Measurements from ENCODE around the gene FIG4. TPM values are rescaled to one million over a fixed set of nuclear protein-coding genes. Genes with fewer than 3 reads are reported as not detected.

FIG4 gene
- total RNA-seq, 1 donor from 2014 or later, result 15.2 TPM

GRCh38 chr6:109713097-109713496 lies 22.0 kb downstream of the FIG4 start:
- no peak overlapping the region for H3K27ac ChIP-seq
- TF ChIP-seq POLR2AphosphoS5 (IDR thresholded peaks at IDR 0.05; ENCODE audit: insufficient read depth in 1 of 2, low read depth in 1 of 2), result no peak
- TF ChIP-seq, protein P1, sequence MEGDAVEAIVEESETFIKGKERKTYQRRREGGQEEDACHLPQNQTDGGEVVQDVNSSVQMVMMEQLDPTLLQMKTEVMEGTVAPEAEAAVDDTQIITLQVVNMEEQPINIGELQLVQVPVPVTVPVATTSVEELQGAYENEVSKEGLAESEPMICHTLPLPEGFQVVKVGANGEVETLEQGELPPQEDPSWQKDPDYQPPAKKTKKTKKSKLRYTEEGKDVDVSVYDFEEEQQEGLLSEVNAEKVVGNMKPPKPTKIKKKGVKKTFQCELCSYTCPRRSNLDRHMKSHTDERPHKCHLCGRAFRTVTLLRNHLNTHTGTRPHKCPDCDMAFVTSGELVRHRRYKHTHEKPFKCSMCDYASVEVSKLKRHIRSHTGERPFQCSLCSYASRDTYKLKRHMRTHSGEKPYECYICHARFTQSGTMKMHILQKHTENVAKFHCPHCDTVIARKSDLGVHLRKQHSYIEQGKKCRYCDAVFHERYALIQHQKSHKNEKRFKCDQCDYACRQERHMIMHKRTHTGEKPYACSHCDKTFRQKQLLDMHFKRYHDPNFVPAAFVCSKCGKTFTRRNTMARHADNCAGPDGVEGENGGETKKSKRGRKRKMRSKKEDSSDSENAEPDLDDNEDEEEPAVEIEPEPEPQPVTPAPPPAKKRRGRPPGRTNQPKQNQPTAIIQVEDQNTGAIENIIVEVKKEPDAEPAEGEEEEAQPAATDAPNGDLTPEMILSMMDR (IDR thresholded peaks at IDR 0.05), result no peak
- no peak for TF ChIP-seq POLR2A (IDR thresholded peaks at IDR 0.05)
- H3K4me1 ChIP-seq, result no peaks in the 10 kb centered on the region
- no peak overlapping the region for H3K4me3 ChIP-seq
- peaks cover 0 to 6% of the 10 kb centered on the region in 2 donors for H3K36me3 ChIP-seq
- no peaks in the 10 kb centered on the region for H3K27me3 ChIP-seq
- no peak for DNase-seq (ENCODE audit: extremely low spot score in 2 of 2)
- H3K9me3 ChIP-seq, result no peaks in the 10 kb centered on the region
- intact Hi-C loops (cut with DNase I), result no loop called here

DNA sequence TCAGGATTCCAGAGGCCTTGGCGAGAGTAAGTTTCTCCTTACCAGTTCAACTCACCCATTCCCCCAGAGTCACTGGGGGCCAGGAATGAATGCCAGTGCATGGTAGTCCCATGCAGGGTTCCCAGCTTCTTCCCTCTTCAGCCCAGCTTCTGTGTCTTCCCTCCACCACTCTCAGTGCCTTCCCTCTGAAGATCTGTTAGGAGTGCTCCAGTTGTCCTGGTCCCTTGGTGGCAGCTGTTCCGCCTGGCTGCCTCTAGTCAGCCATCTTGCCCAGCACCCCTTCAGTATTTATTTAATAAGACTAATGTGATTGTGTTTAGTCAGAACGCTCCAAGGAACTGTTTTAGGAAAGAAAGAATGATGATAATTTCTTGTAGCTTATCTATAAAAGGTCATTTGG lies 23.1 kb downstream of the FIG4 start:
- Histone ChIP-seq H3K36me3 (peaks cover 0 to 6% of the 10 kb centered on the region in 2 donors), H3K4me1 (no peaks in the 10 kb centered on the region), H3K9me3 (no peaks in the 10 kb centered on the region), H3K27me3 (no peaks in the 10 kb centered on the region), H3K4me3 (no peak overlapping the region), H3K27ac (no peak overlapping the region)
- DNase-seq (ENCODE audit: extremely low spot score in 2 of 2), result no peak
- intact Hi-C loops (cut with DNase I), result no loop called here
- TF ChIP-seq POLR2AphosphoS5 (IDR thresholded peaks at IDR 0.05; ENCODE audit: insufficient read depth in 1 of 2, low read depth in 1 of 2) (no peak), POLR2A (IDR thresholded peaks at IDR 0.05) (no peak)
- TF ChIP-seq, protein P1 (IDR thresholded peaks at IDR 0.05), result no peak

- H3K4me1 ChIP-seq, result no peaks in the 10 kb centered on the region
- H3K27me3 ChIP-seq, result no peaks in the 10 kb centered on the region
- no peak overlapping the region for H3K27ac ChIP-seq
- H3K36me3 ChIP-seq, result peaks cover 0 to 6% of the 10 kb centered on the region in 2 donors
- no peak for DNase-seq (ENCODE audit: extremely low spot score in 2 of 2)
- H3K4me3 ChIP-seq, result no peak overlapping the region
- TF ChIP-seq, protein P1 (IDR thresholded peaks at IDR 0.05), result no peak
- TF ChIP-seq POLR2AphosphoS5 (IDR thresholded peaks at IDR 0.05; ENCODE audit: insufficient read depth in 1 of 2, low read depth in 1 of 2) (no peak), POLR2A (IDR thresholded peaks at IDR 0.05) (no peak)
- no peaks in the 10 kb centered on the region for H3K9me3 ChIP-seq
- intact Hi-C loops (cut with DNase I), result no loop called here
Observed at GRCh38 chr6:109714611-109715010, 23.5 kb downstream of the FIG4 start.

DNA sequence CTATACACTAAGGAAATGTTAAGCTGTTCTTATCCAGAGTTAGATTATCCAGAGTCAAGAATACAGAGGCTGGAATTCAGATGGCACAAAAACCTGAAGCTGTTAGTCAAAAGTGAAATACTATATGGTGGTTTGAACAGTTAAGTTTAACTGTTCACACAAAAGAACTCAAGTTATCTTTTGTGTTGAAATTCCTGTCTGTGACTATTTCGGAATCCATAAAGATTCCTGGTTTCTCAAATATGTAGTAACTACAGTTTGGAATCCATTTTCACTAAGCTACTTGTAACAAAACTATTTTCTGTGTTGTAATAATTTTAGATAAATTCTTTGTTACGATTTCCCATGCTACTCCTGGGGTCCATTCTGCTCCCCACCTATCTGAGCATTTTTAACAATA lies 24.5 kb downstream of the FIG4 start:
- H3K36me3 ChIP-seq, result peaks cover 0 to 6% of the 10 kb centered on the region in 2 donors
- H3K4me3 ChIP-seq, result no peak overlapping the region
- TF ChIP-seq POLR2AphosphoS5 (IDR thresholded peaks at IDR 0.05; ENCODE audit: insufficient read depth in 1 of 2, low read depth in 1 of 2), result no peak
- no peak for TF ChIP-seq POLR2A (IDR thresholded peaks at IDR 0.05)
- TF ChIP-seq, protein P1 (IDR thresholded peaks at IDR 0.05), result no peak
- intact Hi-C loops (cut with DNase I), result no loop called here
- DNase-seq (ENCODE audit: extremely low spot score in 2 of 2), result no peak
- no peaks in the 10 kb centered on the region for H3K4me1 ChIP-seq
- no peaks in the 10 kb centered on the region for H3K9me3 ChIP-seq
- H3K27me3 ChIP-seq, result no peaks in the 10 kb centered on the region
- H3K27ac ChIP-seq, result no peak overlapping the region

DNA sequence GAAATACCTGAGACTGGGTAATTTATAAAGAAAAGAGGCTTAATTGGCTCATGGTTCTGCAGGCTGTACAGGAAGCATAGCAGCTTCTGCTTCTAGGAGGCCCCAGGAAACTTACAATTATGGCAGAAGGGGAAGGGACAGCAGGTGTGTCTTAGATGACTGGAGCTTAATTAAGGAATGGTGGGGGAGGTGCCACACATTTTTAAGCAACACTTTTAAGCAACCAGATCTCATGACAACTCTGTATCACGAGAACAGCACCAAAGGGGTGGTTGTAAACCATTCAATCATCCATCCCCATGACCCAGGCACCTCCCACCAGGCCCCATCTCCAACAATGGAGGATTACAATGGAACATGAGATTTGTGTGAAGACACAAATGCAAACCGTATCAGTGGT lies 26.9 kb downstream of the FIG4 start:
- H3K27ac ChIP-seq, result no peak overlapping the region
- intact Hi-C loops (cut with DNase I), result no loop called here
- no peaks in the 10 kb centered on the region for H3K27me3 ChIP-seq
- H3K4me3 ChIP-seq, result no peak overlapping the region
- no peaks in the 10 kb centered on the region for H3K9me3 ChIP-seq
- peaks cover 0 to 6% of the 10 kb centered on the region in 2 donors for H3K36me3 ChIP-seq
- no peaks in the 10 kb centered on the region for H3K4me1 ChIP-seq
- DNase-seq (ENCODE audit: extremely low spot score in 2 of 2), result no peak
- no peak for TF ChIP-seq POLR2AphosphoS5 (IDR thresholded peaks at IDR 0.05; ENCODE audit: insufficient read depth in 1 of 2, low read depth in 1 of 2)
- TF ChIP-seq POLR2A (IDR thresholded peaks at IDR 0.05), result no peak
- TF ChIP-seq, protein P1 (IDR thresholded peaks at IDR 0.05), result no peak

Measured in vagina (tissue), 2 donors.